ENCODE measurements around the gene TMEM39B. TPM values are rescaled to one million over a fixed set of nuclear protein-coding genes. Genes with fewer than 3 reads are reported as not detected.

The TMEM39B gene
- total and polyA plus RNA-seq, 2 donors (not counting 3 experiments of a cell fraction or from before 2014, with no cell fraction given) = 47.3 to 64.3 TPM

DNA sequence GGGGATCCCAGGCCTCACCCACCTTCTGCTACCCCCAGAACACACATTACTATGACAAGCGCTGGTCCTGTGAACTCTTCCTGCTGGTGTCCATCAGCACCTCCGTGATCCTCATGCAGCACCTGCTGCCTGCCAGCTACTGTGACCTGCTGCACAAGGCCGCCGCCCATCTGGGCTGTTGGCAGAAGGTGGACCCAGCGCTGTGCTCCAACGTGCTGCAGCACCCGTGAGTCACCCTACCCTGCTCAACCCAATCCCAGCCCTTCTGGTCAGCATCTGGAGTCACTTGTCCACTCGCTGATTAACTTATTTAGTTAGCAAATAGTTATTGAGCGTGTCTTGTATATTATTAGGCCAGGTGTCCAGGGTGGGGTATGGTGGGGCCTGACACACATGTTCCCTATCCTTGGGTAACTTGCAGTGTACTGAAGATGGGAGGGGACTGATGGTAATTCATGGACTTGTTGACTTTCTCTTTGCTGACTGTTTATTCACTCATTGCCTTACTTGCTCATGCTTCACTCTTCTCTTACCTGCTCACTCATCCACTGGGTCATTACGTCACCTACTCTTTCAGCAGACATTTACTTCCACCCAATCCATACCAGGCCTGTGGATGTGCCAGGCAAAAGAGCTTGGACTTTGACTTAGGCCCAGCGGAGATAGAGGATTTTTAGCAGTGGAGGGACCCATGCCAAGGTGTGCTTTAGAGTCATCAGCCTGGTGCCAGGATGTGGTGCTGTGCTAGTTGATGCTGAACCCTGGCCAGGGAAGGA, 22.2 kb downstream of the TMEM39B start:
- intact Hi-C loops (cut with micrococcal nuclease) = no loop called here
- no peak for FAIRE-seq
- CTCF ChIA-PET = interaction anchor here (1.1 kb wide), 1 partner anchor 14 kb away, joined by 3 read pairs; no protein-coding TSS in a partner anchor

GRCh38 chr1:32099426-32099825, 26.7 kb downstream of the TMEM39B start:
- Histone ChIP-seq H4K20me1 (replicated peaks; ENCODE audit: control insufficient read depth, extremely low read depth, insufficient read depth, low read length) (no peaks in the 10 kb centered on the region), H3K9me3 (replicated peaks; ENCODE audit: control insufficient read depth, insufficient read depth, low read length) (no peaks in the 10 kb centered on the region), H3K4me1 (ENCODE audit: control insufficient read depth, extremely low read depth, insufficient read depth, low read length) (peaks cover 13% of the 10 kb centered on the region), H3K9me1 (replicated peaks; ENCODE audit: control insufficient read depth, extremely low read depth, insufficient read depth, low read length) (no peaks in the 10 kb centered on the region), H2AFZ (ENCODE audit: low read depth, low read length) (no peak overlapping the region), H3K4me2 (ENCODE audit: insufficient read depth, low read length) (no peak overlapping the region), H3K79me2 (ENCODE audit: control insufficient read depth, insufficient read depth, low read length) (no peaks in the 10 kb centered on the region), H3K4me3 (replicated peaks in 1 of 3; ENCODE audit: insufficient read depth in 1 of 3, low read depth in 1 of 3, low read length in 3 of 3) (no peak overlapping the region), H3K27me3 (ENCODE audit: control insufficient read depth in 2 of 2, insufficient read depth in 2 of 2, low read length in 2 of 2) (no peaks in the 10 kb centered on the region), H3K9ac (replicated peaks; ENCODE audit: extremely low read depth, insufficient read depth, low read length) (no peak overlapping the region), H3K36me3 (ENCODE audit: control insufficient read depth in 2 of 2, extremely low read depth in 1 of 2, insufficient read depth in 2 of 2, low read length in 2 of 2) (peaks cover 16 to 32% of the 10 kb centered on the region in 2 experiments), H3K27ac (ENCODE audit: insufficient read depth, low read depth, low read length) (no peak overlapping the region)
- FAIRE-seq (no peak), DNase-seq (ENCODE audit: low read depth, low spot score) (no peak)
- ChIA-PET POLR2A (no interaction called here), CTCF (interaction anchor here (1.2 kb wide), 1 partner anchor 19 kb away, joined by 3 read pairs; no protein-coding TSS in a partner anchor)
- intact Hi-C loops (cut with micrococcal nuclease) = no loop called here
- dilution Hi-C loops (cut with MboI; ENCODE audit: extremely low pct_ligation_motif_present, low sequenced_read_pairs) = no loop called here
- no peak for TF ChIP-seq POLR2AphosphoS5 (IDR thresholded peaks at IDR 0.05; ENCODE audit: insufficient read depth, low read depth, low read length)
- BruUV-seq (replicated peaks) = no TSS peak

More for the DNA sequence above, 22.2 kb downstream of the TMEM39B start:
- H3K9ac ChIP-seq (replicated peaks; ENCODE audit: extremely low read depth, insufficient read depth, low read length) = no peak overlapping the region
- H3K27me3 ChIP-seq (ENCODE audit: control insufficient read depth in 2 of 2, insufficient read depth in 2 of 2, low read length in 2 of 2) = no peaks in the 10 kb centered on the region
- H3K79me2 ChIP-seq (ENCODE audit: control insufficient read depth, insufficient read depth, low read length) = no peaks in the 10 kb centered on the region
- H3K4me1 ChIP-seq (ENCODE audit: control insufficient read depth, extremely low read depth, insufficient read depth, low read length) = no peaks in the 10 kb centered on the region
- no peak overlapping the region for H3K4me2 ChIP-seq (ENCODE audit: insufficient read depth, low read length)
- TF ChIP-seq GATA2 (IDR thresholded peaks at IDR 0.05; ENCODE audit: insufficient read depth, insufficient read length, low read depth, low read length) = no peak
- no peak for TF ChIP-seq POLR2AphosphoS5 (IDR thresholded peaks at IDR 0.05; ENCODE audit: insufficient read depth, low read depth, low read length)
- TF ChIP-seq EZH2 (IDR thresholded peaks at IDR 0.05; ENCODE audit: borderline replicate concordance, low read depth, low read length, severe bottlenecking) = no peak
- no peak for TF ChIP-seq MAX (IDR thresholded peaks at IDR 0.05; ENCODE audit: insufficient read depth, insufficient read length)
- no peak overlapping the region for H2AFZ ChIP-seq (ENCODE audit: low read depth, low read length)
- H3K9me3 ChIP-seq (replicated peaks; ENCODE audit: control insufficient read depth, insufficient read depth, low read length) = no peaks in the 10 kb centered on the region
- no peak for DNase-seq (ENCODE audit: low read depth, low spot score)
- H4K20me1 ChIP-seq (replicated peaks; ENCODE audit: control insufficient read depth, extremely low read depth, insufficient read depth, low read length) = no peaks in the 10 kb centered on the region
- dilution Hi-C loops (cut with MboI; ENCODE audit: extremely low pct_ligation_motif_present, low sequenced_read_pairs) = no loop called here
- POLR2A ChIA-PET = no interaction called here
- H3K36me3 ChIP-seq (ENCODE audit: control insufficient read depth in 2 of 2, extremely low read depth in 1 of 2, insufficient read depth in 2 of 2, low read length in 2 of 2) = peaks cover 18 to 34% of the 10 kb centered on the region in 2 experiments
- no peaks in the 10 kb centered on the region for H3K9me1 ChIP-seq (replicated peaks; ENCODE audit: control insufficient read depth, extremely low read depth, insufficient read depth, low read length)
- BruUV-seq (replicated peaks) = no TSS peak
- no peak overlapping the region for H3K4me3 ChIP-seq (replicated peaks in 1 of 3; ENCODE audit: insufficient read depth in 1 of 3, low read depth in 1 of 3, low read length in 3 of 3)
- no peak overlapping the region for H3K27ac ChIP-seq (ENCODE audit: insufficient read depth, low read depth, low read length)
